Smooth muscle cell (in vitro differentiated cells): ENCODE measurements around the gene EPB41L1. TPM values are rescaled to one million over a fixed set of nuclear protein-coding genes. Genes with fewer than 3 reads are reported as not detected.

Experiments
- DNase-seq: peaks from one replicate; lab custom pipeline; 2025; ENCODE audit not compliant: unreplicated experiment; lab: John Stamatoyannopoulos, UW
- H2AFZ ChIP-seq: fragments of 200-600 bp; sonication (generic); 2 replicates; pipeline ENCODE4 v1.6.0; 2016; ENCODE audit warnings: antibody characterized with exemption, low read depth, mild to moderate bottlenecking
- H3F3A ChIP-seq: fragments of 200-600 bp; sonication (generic); 2 replicates; pipeline ENCODE4 v1.6.0; 2017; ENCODE audit warnings: antibody characterized with exemption, low read depth
- H3K27ac ChIP-seq: fragments of 200-600 bp; sonication (generic); 2 replicates; pipeline ENCODE4 v1.5.1; 2016; ENCODE audit warnings: low read depth, mild to moderate bottlenecking
- H3K27me3 ChIP-seq: fragments of 200-600 bp; sonication (generic); 2 replicates; pipeline ENCODE4 v1.6.1; 2016; ENCODE audit warnings: low read depth, mild to moderate bottlenecking
- H3K36me3 ChIP-seq: fragments of 200-600 bp; sonication (generic); 2 replicates; pipeline ENCODE4 v1.5.1; 2016; ENCODE audit warnings: low read depth
- H3K4me1 ChIP-seq: fragments of 200-600 bp; sonication (generic); 2 replicates; pipeline ENCODE4 v1.5.1; 2016; ENCODE audit warnings: low read depth
- H3K4me2 ChIP-seq: fragments of 200-600 bp; sonication (generic); 2 replicates; pipeline ENCODE4 v1.6.0; 2016; ENCODE audit warnings: mild to moderate bottlenecking
- H3K4me3 ChIP-seq: fragments of 200-600 bp; sonication (generic); 2 replicates; pipeline ENCODE4 v1.5.1; 2016; ENCODE audit warnings: mild to moderate bottlenecking
- H3K79me2 ChIP-seq: fragments of 200-600 bp; sonication (generic); 2 replicates; pipeline ENCODE4 v1.6.0; 2016; ENCODE audit warnings: low read depth, mild to moderate bottlenecking
- H3K9ac ChIP-seq: fragments of 200-600 bp; sonication (generic); 2 replicates; pipeline ENCODE4 v1.6.0; 2016; ENCODE audit warnings: low read depth
- H3K9me3 ChIP-seq: fragments of 200-600 bp; sonication (generic); replicated peaks from 2 replicates; pipeline ENCODE4 v1.5.1; 2016; ENCODE audit warnings: low read depth
- H4K20me1 ChIP-seq: fragments of 200-600 bp; sonication (generic); 2 replicates; pipeline ENCODE4 v1.6.0; 2016; ENCODE audit warnings: low read depth
- WGBS: methylation state at CpG from one replicate; pipeline ENCODE4 v1.1.7; 2016; ENCODE audit warnings: low lambda C conversion rate; 5-methylcytosine and 5-hydroxymethylcytosine counted together
- polyA plus RNA-seq: library from polyadenylated mRNA; unstranded; fragments of >200 nt; fragmentation: Nextera tagmentation; extraction: Ambion mirVana; gene quantifications from 2 replicates; pipeline ENCODE4 v1.2.1, GENCODE V29; 2016
- total RNA-seq: library from RNA; depleted of rRNA; stranded (reverse); fragments of >200 nt; gene quantifications from 2 replicates; pipeline ENCODE4 v1.2.3, GENCODE V29; 2014
- TF ChIP-seq, protein P1 (sequence below): fragments of 200-600 bp; sonication (generic); IDR thresholded peaks from 2 replicates; pipeline ENCODE4 v1.5.1; 2017; ENCODE audit warnings: borderline replicate concordance, mild to moderate bottlenecking, antibody characterized with exemption; ENCODE audit not compliant: insufficient read depth, poor library complexity, severe bottlenecking

EPB41L1 gene
- total and polyA plus RNA-seq, 2 experiments from 2014 or later: 14.8 to 18.0 TPM

DNA sequence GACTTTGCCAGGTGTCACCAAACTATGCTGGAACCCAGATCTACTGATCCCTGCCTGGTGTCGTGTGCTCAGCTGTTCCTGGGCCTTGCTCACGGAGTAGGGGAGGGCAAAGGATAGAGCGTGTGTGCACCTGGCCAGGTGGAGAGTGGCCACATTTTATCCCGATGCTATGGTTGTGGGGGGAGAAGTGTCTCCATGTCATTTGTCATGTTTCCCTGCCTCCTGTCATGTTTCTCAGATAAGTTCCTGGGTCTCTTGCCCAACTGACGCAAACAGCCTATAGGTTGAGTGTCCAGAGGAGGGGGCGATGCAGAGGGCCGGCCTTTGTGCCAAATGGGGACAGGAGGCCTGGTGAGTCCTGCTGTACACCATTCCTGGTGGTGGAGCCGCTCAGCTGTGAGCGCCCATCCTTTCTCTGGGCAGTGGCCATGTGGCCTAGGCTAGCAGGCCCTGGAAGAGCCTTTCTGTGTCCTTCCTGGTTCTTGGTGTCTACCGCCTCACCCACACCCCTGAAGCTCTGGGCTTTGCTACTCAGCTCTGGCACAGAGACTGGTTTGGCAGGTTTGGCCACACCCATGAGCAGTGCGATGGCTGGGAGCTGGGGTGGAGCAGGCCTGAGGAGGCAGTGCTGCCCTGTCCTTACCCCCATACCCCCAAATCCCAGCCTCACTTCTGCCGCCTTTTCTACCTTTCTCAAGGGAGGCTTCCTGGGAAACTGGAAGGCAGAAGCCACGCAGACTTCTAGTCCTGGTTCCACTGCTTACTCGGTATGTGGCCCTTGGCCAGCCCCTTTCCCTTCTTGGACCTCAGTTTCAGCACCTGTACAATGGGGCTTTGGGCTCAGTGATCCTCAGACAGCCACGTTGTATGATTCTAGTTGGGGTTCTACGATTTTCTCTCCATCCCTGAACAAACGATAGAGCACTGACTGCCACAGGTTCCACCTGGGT lies 32.3 kb upstream of the EPB41L1 start:
- TF ChIP-seq, protein P1, sequence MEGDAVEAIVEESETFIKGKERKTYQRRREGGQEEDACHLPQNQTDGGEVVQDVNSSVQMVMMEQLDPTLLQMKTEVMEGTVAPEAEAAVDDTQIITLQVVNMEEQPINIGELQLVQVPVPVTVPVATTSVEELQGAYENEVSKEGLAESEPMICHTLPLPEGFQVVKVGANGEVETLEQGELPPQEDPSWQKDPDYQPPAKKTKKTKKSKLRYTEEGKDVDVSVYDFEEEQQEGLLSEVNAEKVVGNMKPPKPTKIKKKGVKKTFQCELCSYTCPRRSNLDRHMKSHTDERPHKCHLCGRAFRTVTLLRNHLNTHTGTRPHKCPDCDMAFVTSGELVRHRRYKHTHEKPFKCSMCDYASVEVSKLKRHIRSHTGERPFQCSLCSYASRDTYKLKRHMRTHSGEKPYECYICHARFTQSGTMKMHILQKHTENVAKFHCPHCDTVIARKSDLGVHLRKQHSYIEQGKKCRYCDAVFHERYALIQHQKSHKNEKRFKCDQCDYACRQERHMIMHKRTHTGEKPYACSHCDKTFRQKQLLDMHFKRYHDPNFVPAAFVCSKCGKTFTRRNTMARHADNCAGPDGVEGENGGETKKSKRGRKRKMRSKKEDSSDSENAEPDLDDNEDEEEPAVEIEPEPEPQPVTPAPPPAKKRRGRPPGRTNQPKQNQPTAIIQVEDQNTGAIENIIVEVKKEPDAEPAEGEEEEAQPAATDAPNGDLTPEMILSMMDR: no peak
- no peaks in the 10 kb centered on the region for H3F3A ChIP-seq
- no peak overlapping the region for H2AFZ ChIP-seq
- H4K20me1 ChIP-seq: no peaks in the 10 kb centered on the region
- WGBS: 93% methylated on average over 17 of the region's 17 CpGs
- H3K9ac ChIP-seq: no peak overlapping the region
- H3K36me3 ChIP-seq: no peaks in the 10 kb centered on the region
- H3K79me2 ChIP-seq: no peaks in the 10 kb centered on the region
- no peak overlapping the region for H3K4me3 ChIP-seq
- H3K27ac ChIP-seq: no peak overlapping the region
- no peak overlapping the region for H3K4me2 ChIP-seq
- H3K4me1 ChIP-seq: peaks cover 6% of the 10 kb centered on the region
- DNase-seq: no peak
- no peaks in the 10 kb centered on the region for H3K9me3 ChIP-seq
- no peaks in the 10 kb centered on the region for H3K27me3 ChIP-seq

- no peaks in the 10 kb centered on the region for H3K9me3 ChIP-seq
- H3K4me2 ChIP-seq: no peak overlapping the region
- no peaks in the 10 kb centered on the region for H3K27me3 ChIP-seq
- no peaks in the 10 kb centered on the region for H3F3A ChIP-seq
- H2AFZ ChIP-seq: no peak overlapping the region
- no peak overlapping the region for H3K27ac ChIP-seq
- H4K20me1 ChIP-seq: no peaks in the 10 kb centered on the region
- 87% methylated on average over 7 of the region's 7 CpGs for WGBS
- TF ChIP-seq, protein P1: no peak
- H3K4me3 ChIP-seq: no peak overlapping the region
- no peak overlapping the region for H3K9ac ChIP-seq
- no peaks in the 10 kb centered on the region for H3K79me2 ChIP-seq
- H3K36me3 ChIP-seq: no peaks in the 10 kb centered on the region
- H3K4me1 ChIP-seq: peaks cover 6% of the 10 kb centered on the region
- no peak for DNase-seq
Measured at GRCh38 chr20:36122931-36123288, 31.6 kb upstream of the EPB41L1 start.

GRCh38 chr20:36125097-36125496 lies 29.4 kb upstream of the EPB41L1 start:
- H3K27ac ChIP-seq: no peak overlapping the region
- 71% methylated on average over 3 of the region's 3 CpGs for WGBS
- no peaks in the 10 kb centered on the region for H3K36me3 ChIP-seq
- no peaks in the 10 kb centered on the region for H3F3A ChIP-seq
- no peaks in the 10 kb centered on the region for H4K20me1 ChIP-seq
- H3K9me3 ChIP-seq: no peaks in the 10 kb centered on the region
- H3K27me3 ChIP-seq: no peaks in the 10 kb centered on the region
- DNase-seq: no peak
- H3K4me3 ChIP-seq: no peak overlapping the region
- peaks cover 6% of the 10 kb centered on the region for H3K4me1 ChIP-seq
- TF ChIP-seq, protein P1: no peak
- no peaks in the 10 kb centered on the region for H3K79me2 ChIP-seq
- no peak overlapping the region for H3K9ac ChIP-seq
- H3K4me2 ChIP-seq: no peak overlapping the region
- no peak overlapping the region for H2AFZ ChIP-seq
